Measurements from ENCODE around the gene GNPAT. TPM values are rescaled to one million over a fixed set of nuclear protein-coding genes. Genes with fewer than 3 reads are reported as not detected.

GNPAT gene
- total and polyA plus RNA-seq, 2 of the 4 experiments (the other 2 are of a cell fraction): 17.2 to 36.0 TPM

- Histone ChIP-seq H3K9me3 (ENCODE audit: control insufficient read depth, insufficient read depth, low read length) (no peaks in the 10 kb centered on the region; the same call in 1 of the 2 replicates), H3K23ac (ENCODE audit: low read depth, low read length) (no peak overlapping the region), H4K91ac (ENCODE audit: insufficient read depth, low read depth, low read length) (no peak overlapping the region), H3K9me1 (ENCODE audit: insufficient read depth, low read length) (no peaks in the 10 kb centered on the region), H3K56ac (ENCODE audit: extremely low read depth, insufficient read depth, low read length) (no peak overlapping the region), H3K27ac (ENCODE audit: insufficient read depth, low read length) (no peak overlapping the region), H3K14ac (replicated peaks; ENCODE audit: low read depth, low read length) (no peak overlapping the region), H3K4me1 (ENCODE audit: control insufficient read depth, insufficient read depth, low read length) (no peaks in the 10 kb centered on the region), H2AK5ac (ENCODE audit: low read depth, low read length) (no peak overlapping the region), H2BK15ac (ENCODE audit: low read depth, low read length) (no peak overlapping the region), H3K9ac (ENCODE audit: low read depth, low read length) (no peak overlapping the region), H4K20me1 (ENCODE audit: insufficient read depth, low read length) (no peaks in the 10 kb centered on the region), H2AFZ (replicated peaks; ENCODE audit: low read length, poor library complexity) (no peak overlapping the region), H4K8ac (ENCODE audit: low read depth in 2 of 2, low read length in 2 of 2) (no peak overlapping the region), H3K27me3 (ENCODE audit: control insufficient read depth, insufficient read depth, low read length) (no peaks in the 10 kb centered on the region), H2BK20ac (ENCODE audit: low read depth, low read length) (no peak overlapping the region), H3K4ac (ENCODE audit: low read depth, low read length) (no peak overlapping the region), H2AK9ac (replicated peaks; ENCODE audit: low read depth, low read length, poor library complexity) (no peak overlapping the region), H3K18ac (ENCODE audit: low read depth, low read length) (no peak overlapping the region), H3K4me2 (ENCODE audit: low read depth, low read length) (no peak overlapping the region), H2BK5ac (ENCODE audit: low read depth, low read length, poor library complexity, severe bottlenecking) (no peak overlapping the region), H3K79me1 (ENCODE audit: low read depth in 1 of 2, low read length in 2 of 2) (no peaks in the 10 kb centered on the region), H3K4me3 (ENCODE audit: insufficient read depth, low read depth, low read length) (no peak overlapping the region), H3K36me3 (ENCODE audit: control insufficient read depth, insufficient read depth, low read length) (no peaks in the 10 kb centered on the region), H4K5ac (ENCODE audit: low read depth, low read length) (no peak overlapping the region), H2BK120ac (ENCODE audit: low read depth, low read length) (no peak overlapping the region)
- POLR2A ChIA-PET (ENCODE audit: unreplicated experiment): no interaction called here
- TF ChIP-seq RCOR1 (IDR thresholded peaks at IDR 0.05; ENCODE audit: insufficient replicate concordance, low read length) (no peak), CEBPB (IDR thresholded peaks at IDR 0.05; ENCODE audit: low read depth, low read length) (no peak)
- no TSS peak for BruUV-seq (replicated peaks)
- DNase-seq (no peak), ATAC-seq (ENCODE audit: low read depth) (no peak)
- dilution Hi-C loops (cut with HindIII; ENCODE audit: low sequenced_read_pairs, unreplicated experiment): no loop called here
- no CpG with 5 or more reads among the region's 4 CpGs for WGBS, 2 experiments (ENCODE audit: extremely low coverage in 2 of 2, insufficient read length in 1 of 2)
- CTCF ChIA-PET: no interaction called here
- in situ Hi-C loops (cut with MboI; ENCODE audit: low sequenced_read_pairs): no loop called here
- intact Hi-C loops (cut with micrococcal nuclease): no loop called here
Observed at GRCh38 chr1:231318568-231318967, 77.6 kb downstream of the GNPAT start.
